ENCODE data around the gene MYH4.

Gene MYH4

GRCh38 chr17:10421211-10421610 lies 48.1 kb downstream of the MYH4 start:
- no peak for DNase-seq

- no peak for DNase-seq
Observed at GRCh38 chr17:10420811-10421210, 48.5 kb downstream of the MYH4 start.

- no peak for DNase-seq
Observed at GRCh38 chr17:10417431-10417830, 51.9 kb downstream of the MYH4 start.

GRCh38 chr17:10415161-10415560 lies 54.2 kb downstream of the MYH4 start:
- no peak for DNase-seq

- DNase-seq, result no peak
Observed at GRCh38 chr17:10403589-10403988, 65.8 kb downstream of the MYH4 start.

GRCh38 chr17:10398352-10398751 lies 71.0 kb downstream of the MYH4 start:
- DNase-seq, result no peak

GRCh38 chr17:10396524-10397163 lies 72.7 kb downstream of the MYH4 start:
- DNase-seq, result no peak

GRCh38 chr17:10394201-10394887 lies 75.0 kb downstream of the MYH4 start:
- no peak for DNase-seq
